OCI-LY7 (cell line): ENCODE data around the gene RNPEPL1.
A peak's percentile ranks its signal among the peaks of the same experiment; 100 is the strongest.

ENCODE experiments used
- CTCF ChIP-seq: fragments of 200-600 bp; sonication (generic); conservative IDR thresholded peaks from 2 replicates; pipeline ENCODE4 v1.5.1; 2014; ENCODE audit warnings: mild to moderate bottlenecking, antibody characterized with exemption, low read length, moderate library complexity, mixed read lengths
- EZH2phosphoT487 ChIP-seq: fragments of 200-600 bp; sonication (generic); IDR thresholded peaks from 2 replicates; pipeline ENCODE4 v1.6.1; 2018; ENCODE audit warnings: low read depth, borderline replicate concordance, mild to moderate bottlenecking, mixed run types, antibody characterized with exemption, low read length, moderate library complexity, mixed read lengths

GRCh38 chr2:240579771-240580614 is 11.7 kb downstream of the RNPEPL1 start:
- TF ChIP-seq CTCF (peak; percentile 75), EZH2phosphoT487 (no peak)
